ENCODE data around the gene TACO1. TPM values are rescaled to one million over a fixed set of nuclear protein-coding genes. Genes with fewer than 3 reads are reported as not detected.

The TACO1 gene
- total and polyA plus RNA-seq, 2 of the 4 experiments (the other 2 are of a cell fraction), result 6.5 to 28.8 TPM

DNA sequence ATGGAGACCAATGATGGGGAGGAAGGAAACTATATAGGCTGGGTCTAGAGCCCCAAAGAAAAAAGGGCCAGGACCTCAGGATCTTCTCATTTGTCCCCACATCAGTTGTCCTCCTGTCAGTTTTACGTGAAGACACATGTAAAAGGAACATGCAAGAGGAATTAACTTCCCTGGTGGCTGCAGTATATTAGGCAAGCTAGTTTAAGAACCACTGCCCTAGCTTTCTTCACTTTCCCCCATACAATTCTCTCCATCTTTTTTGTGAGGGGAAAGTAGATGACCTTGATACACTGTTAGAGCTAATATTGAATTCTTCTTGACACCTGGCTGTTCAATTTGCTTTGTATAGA lies 23.8 kb downstream of the TACO1 start:
- Histone ChIP-seq H3K9me3 (ENCODE audit: control insufficient read depth, insufficient read depth, low read length) (no peaks in the 10 kb centered on the region), H3K18ac (ENCODE audit: low read depth, low read length) (no peak overlapping the region), H2AK9ac (replicated peaks; ENCODE audit: low read depth, low read length, poor library complexity) (no peak overlapping the region), H3K9ac (ENCODE audit: low read depth, low read length) (no peak overlapping the region), H3K9me1 (ENCODE audit: insufficient read depth, low read length) (0 out of 2 replicates have a peak, but pooled peaks cover 3% of the 10 kb centered on the region), H3K4me2 (ENCODE audit: low read depth, low read length) (no peak overlapping the region), H3K4me3 (ENCODE audit: insufficient read depth, low read depth, low read length) (no peak overlapping the region), H3K27me3 (ENCODE audit: control insufficient read depth, insufficient read depth, low read length) (no peaks in the 10 kb centered on the region), H3K14ac (replicated peaks; ENCODE audit: low read depth, low read length) (no peak overlapping the region), H3K27ac (ENCODE audit: insufficient read depth, low read length) (no peak overlapping the region), H3K56ac (ENCODE audit: extremely low read depth, insufficient read depth, low read length) (no peak overlapping the region), H3K36me3 (ENCODE audit: control insufficient read depth, insufficient read depth, low read length) (no peaks in the 10 kb centered on the region), H2AK5ac (ENCODE audit: low read depth, low read length) (no peak overlapping the region), H3K79me1 (ENCODE audit: low read depth in 1 of 2, low read length in 2 of 2) (peaks cover 11 to 54% of the 10 kb centered on the region in 2 experiments; a peak in 3 of 4 replicates), H2AFZ (replicated peaks; ENCODE audit: low read length, poor library complexity) (no peak overlapping the region), H4K20me1 (ENCODE audit: insufficient read depth, low read length) (peaks cover 13% of the 10 kb centered on the region), H4K5ac (ENCODE audit: low read depth, low read length) (no peak overlapping the region), H4K91ac (ENCODE audit: insufficient read depth, low read depth, low read length) (no peak overlapping the region), H3K4ac (ENCODE audit: low read depth, low read length) (no peak overlapping the region), H4K8ac (ENCODE audit: low read depth in 2 of 2, low read length in 2 of 2) (no peak overlapping the region), H2BK5ac (ENCODE audit: low read depth, low read length, poor library complexity, severe bottlenecking) (no peak overlapping the region), H2BK20ac (ENCODE audit: low read depth, low read length) (no peak overlapping the region), H3K23ac (ENCODE audit: low read depth, low read length) (no peak overlapping the region), H2BK15ac (ENCODE audit: low read depth, low read length) (no peak overlapping the region), H3K4me1 (ENCODE audit: control insufficient read depth, insufficient read depth, low read length) (peaks cover 6% of the 10 kb centered on the region; the same call in 1 of the 2 replicates), H2BK120ac (ENCODE audit: low read depth, low read length) (no peak overlapping the region)
- ChIA-PET CTCF (interaction anchor here (0.6 to 1.1 kb wide), 3 partner anchors 13 to 257 kb away, joined by 3 read pairs; no protein-coding TSS in a partner anchor), POLR2A (ENCODE audit: unreplicated experiment) (no interaction called here)
- intact Hi-C loops (cut with micrococcal nuclease), result no loop called here
- TF ChIP-seq RCOR1 (IDR thresholded peaks at IDR 0.05; ENCODE audit: insufficient replicate concordance, low read length) (no peak), MXI1 (IDR thresholded peaks at IDR 0.05; ENCODE audit: borderline replicate concordance, low read depth, low read length) (no peak), NFE2L2 (IDR thresholded peaks at IDR 0.05; ENCODE audit: low read depth, low read length) (no peak), SMC3 (IDR thresholded peaks at IDR 0.05; ENCODE audit: low read depth, low read length) (no peak), BHLHE40 (IDR thresholded peaks at IDR 0.05; ENCODE audit: low read depth, low read length) (no peak), RAD21 (IDR thresholded peaks at IDR 0.05; ENCODE audit: low read length) (no peak), MAZ (IDR thresholded peaks at IDR 0.05; ENCODE audit: borderline replicate concordance, low read depth, low read length) (no peak), FOS (IDR thresholded peaks at IDR 0.05; ENCODE audit: low read depth, low read length) (no peak), MAFK (IDR thresholded peaks at IDR 0.05; ENCODE audit: low read depth, low read length) (no peak), CHD1 (IDR thresholded peaks at IDR 0.05; ENCODE audit: low read depth, low read length) (no peak), RFX5 (IDR thresholded peaks at IDR 0.05; ENCODE audit: low read depth, low read length) (no peak), CEBPB (IDR thresholded peaks at IDR 0.05; ENCODE audit: low read depth, low read length) (no peak), POLR2A (IDR thresholded peaks at IDR 0.05; ENCODE audit: low read depth, low read length) (no peak)
- TF ChIP-seq, protein P1, sequence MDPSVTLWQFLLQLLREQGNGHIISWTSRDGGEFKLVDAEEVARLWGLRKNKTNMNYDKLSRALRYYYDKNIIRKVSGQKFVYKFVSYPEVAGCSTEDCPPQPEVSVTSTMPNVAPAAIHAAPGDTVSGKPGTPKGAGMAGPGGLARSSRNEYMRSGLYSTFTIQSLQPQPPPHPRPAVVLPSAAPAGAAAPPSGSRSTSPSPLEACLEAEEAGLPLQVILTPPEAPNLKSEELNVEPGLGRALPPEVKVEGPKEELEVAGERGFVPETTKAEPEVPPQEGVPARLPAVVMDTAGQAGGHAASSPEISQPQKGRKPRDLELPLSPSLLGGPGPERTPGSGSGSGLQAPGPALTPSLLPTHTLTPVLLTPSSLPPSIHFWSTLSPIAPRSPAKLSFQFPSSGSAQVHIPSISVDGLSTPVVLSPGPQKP (IDR thresholded peaks at IDR 0.05; ENCODE audit: borderline replicate concordance, low read depth, low read length), result no peak
- TF ChIP-seq, protein P2, sequence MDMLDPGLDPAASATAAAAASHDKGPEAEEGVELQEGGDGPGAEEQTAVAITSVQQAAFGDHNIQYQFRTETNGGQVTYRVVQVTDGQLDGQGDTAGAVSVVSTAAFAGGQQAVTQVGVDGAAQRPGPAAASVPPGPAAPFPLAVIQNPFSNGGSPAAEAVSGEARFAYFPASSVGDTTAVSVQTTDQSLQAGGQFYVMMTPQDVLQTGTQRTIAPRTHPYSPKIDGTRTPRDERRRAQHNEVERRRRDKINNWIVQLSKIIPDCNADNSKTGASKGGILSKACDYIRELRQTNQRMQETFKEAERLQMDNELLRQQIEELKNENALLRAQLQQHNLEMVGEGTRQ (IDR thresholded peaks at IDR 0.05; ENCODE audit: low read depth, low read length), result no peak
- TF ChIP-seq, protein P3, sequence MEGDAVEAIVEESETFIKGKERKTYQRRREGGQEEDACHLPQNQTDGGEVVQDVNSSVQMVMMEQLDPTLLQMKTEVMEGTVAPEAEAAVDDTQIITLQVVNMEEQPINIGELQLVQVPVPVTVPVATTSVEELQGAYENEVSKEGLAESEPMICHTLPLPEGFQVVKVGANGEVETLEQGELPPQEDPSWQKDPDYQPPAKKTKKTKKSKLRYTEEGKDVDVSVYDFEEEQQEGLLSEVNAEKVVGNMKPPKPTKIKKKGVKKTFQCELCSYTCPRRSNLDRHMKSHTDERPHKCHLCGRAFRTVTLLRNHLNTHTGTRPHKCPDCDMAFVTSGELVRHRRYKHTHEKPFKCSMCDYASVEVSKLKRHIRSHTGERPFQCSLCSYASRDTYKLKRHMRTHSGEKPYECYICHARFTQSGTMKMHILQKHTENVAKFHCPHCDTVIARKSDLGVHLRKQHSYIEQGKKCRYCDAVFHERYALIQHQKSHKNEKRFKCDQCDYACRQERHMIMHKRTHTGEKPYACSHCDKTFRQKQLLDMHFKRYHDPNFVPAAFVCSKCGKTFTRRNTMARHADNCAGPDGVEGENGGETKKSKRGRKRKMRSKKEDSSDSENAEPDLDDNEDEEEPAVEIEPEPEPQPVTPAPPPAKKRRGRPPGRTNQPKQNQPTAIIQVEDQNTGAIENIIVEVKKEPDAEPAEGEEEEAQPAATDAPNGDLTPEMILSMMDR (conservative IDR thresholded peaks at IDR 0.05; ENCODE audit: low read depth, low read length), result no peak
- in situ Hi-C loops (cut with MboI; ENCODE audit: low sequenced_read_pairs), result no loop called here
- WGBS, 2 experiments (ENCODE audit: extremely low coverage in 2 of 2, insufficient read length in 1 of 2), result no CpG with 5 or more reads among the region's 1 CpG
- dilution Hi-C loops (cut with HindIII; ENCODE audit: low sequenced_read_pairs, unreplicated experiment), result no loop called here
- BruUV-seq (replicated peaks), result no TSS peak
- DNase-seq, result no peak
- ATAC-seq (ENCODE audit: low read depth), result no peak
